ENCODE data around the gene ARL10. TPM values are rescaled to one million over a fixed set of nuclear protein-coding genes. Genes with fewer than 3 reads are reported as not detected.

Gene ARL10
- polyA plus RNA-seq, 1 of the 3 experiments (the other 2 are of a cell fraction) = 4.6 TPM

DNA sequence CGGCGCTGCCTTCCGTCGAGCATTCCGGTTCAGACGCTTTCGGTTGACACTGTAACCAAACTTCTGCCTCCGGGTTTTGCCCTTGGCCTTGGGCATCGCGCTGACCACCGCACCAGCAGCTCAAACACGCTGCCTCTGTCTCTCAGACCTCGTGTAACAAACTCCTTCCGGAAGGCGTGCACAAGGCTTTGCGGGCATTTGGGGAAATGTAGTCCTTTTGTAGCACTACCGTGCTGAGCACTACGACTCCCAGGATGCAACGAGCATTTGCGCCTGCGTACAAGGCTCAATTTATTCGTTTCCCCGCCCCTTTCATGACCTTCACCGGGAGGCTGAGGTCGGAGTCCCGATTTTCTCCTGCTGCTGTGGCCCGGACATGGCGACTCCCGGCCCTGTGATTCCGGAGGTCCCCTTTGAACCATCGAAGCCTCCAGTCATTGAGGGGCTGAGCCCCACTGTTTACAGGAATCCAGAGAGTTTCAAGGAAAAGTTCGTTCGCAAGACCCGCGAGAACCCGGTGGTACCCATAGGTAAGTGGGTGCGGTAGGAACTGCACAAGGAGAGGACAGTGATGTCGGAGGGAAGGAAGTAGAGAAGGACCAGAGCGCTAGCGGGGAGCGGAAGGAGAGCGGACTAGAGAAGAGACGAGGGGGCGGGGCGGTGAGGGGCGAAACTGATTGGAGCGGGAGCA is 23.3 kb downstream of the ARL10 start, which contains the start of the genes HIGD2A and NOP16 (continued):
- TF ChIP-seq NFIC (IDR thresholded peaks at IDR 0.05; ENCODE audit: borderline replicate concordance) = no peak
- peak; percentile 74 for TF ChIP-seq ELF1 (IDR thresholded peaks at IDR 0.05)
- peak; percentile 85 for TF ChIP-seq GABPA (IDR thresholded peaks at IDR 0.05; ENCODE audit: low read depth)
- peak; percentile 99 for TF ChIP-seq MXI1 (IDR thresholded peaks at IDR 0.05; ENCODE audit: low read depth, low read length)
- peak; percentile 85 for TF ChIP-seq TAF1 (IDR thresholded peaks at IDR 0.05; ENCODE audit: borderline replicate concordance, low read depth, low read length)
- TF ChIP-seq, protein P1, sequence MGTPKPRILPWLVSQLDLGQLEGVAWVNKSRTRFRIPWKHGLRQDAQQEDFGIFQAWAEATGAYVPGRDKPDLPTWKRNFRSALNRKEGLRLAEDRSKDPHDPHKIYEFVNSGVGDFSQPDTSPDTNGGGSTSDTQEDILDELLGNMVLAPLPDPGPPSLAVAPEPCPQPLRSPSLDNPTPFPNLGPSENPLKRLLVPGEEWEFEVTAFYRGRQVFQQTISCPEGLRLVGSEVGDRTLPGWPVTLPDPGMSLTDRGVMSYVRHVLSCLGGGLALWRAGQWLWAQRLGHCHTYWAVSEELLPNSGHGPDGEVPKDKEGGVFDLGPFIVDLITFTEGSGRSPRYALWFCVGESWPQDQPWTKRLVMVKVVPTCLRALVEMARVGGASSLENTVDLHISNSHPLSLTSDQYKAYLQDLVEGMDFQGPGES (IDR thresholded peaks at IDR 0.05; ENCODE audit: low read depth, low read length) = peak; percentile 40; the same call in 1 of the 2 replicates
- no peak for TF ChIP-seq EZH2phosphoT487 (IDR thresholded peaks at IDR 0.05; ENCODE audit: borderline replicate concordance, low read depth)
- TF ChIP-seq CHD2 (IDR thresholded peaks at IDR 0.05; ENCODE audit: low read length, partially characterized antibody) = peak; percentile 98
- TF ChIP-seq RCOR1 (IDR thresholded peaks at IDR 0.05; ENCODE audit: low read length) = no peak
- TF ChIP-seq, protein P2, sequence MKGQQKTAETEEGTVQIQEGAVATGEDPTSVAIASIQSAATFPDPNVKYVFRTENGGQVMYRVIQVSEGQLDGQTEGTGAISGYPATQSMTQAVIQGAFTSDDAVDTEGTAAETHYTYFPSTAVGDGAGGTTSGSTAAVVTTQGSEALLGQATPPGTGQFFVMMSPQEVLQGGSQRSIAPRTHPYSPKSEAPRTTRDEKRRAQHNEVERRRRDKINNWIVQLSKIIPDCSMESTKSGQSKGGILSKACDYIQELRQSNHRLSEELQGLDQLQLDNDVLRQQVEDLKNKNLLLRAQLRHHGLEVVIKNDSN (IDR thresholded peaks at IDR 0.05; ENCODE audit: borderline replicate concordance, low read depth) = peak; percentile 47; the same call in 1 of the 2 replicates
- TF ChIP-seq FOSL2 (IDR thresholded peaks at IDR 0.05; ENCODE audit: borderline replicate concordance, low read depth) = no peak
- TF ChIP-seq REST (IDR thresholded peaks at IDR 0.05; ENCODE audit: low read depth, low read length) = 0 out of 2 replicates have a peak, but pooled peaks have one; percentile 23
- no peak for TF ChIP-seq EP300 (IDR thresholded peaks at IDR 0.05; ENCODE audit: borderline replicate concordance in 1 of 2, low read depth in 1 of 2, low read length in 1 of 2)
- peak; percentile 79 for TF ChIP-seq POLR2AphosphoS5 (IDR thresholded peaks at IDR 0.05; ENCODE audit: low read depth, low read length)
- TF ChIP-seq FOXM1 (IDR thresholded peaks at IDR 0.05; ENCODE audit: low read depth) = no peak
- TF ChIP-seq CTCF (IDR thresholded peaks at IDR 0.05) = no peak
- no peak for TF ChIP-seq MEF2A (IDR thresholded peaks at IDR 0.05; ENCODE audit: borderline replicate concordance, low read depth)
- TF ChIP-seq SIN3A (IDR thresholded peaks at IDR 0.05; ENCODE audit: borderline replicate concordance, low read depth, low read length) = peak; percentile 92
- TF ChIP-seq NRF1 (IDR thresholded peaks at IDR 0.05; ENCODE audit: low read depth, low read length) = peak; percentile 57; the same call in 1 of the 2 replicates
- no peak for TF ChIP-seq RAD21 (IDR thresholded peaks at IDR 0.05; ENCODE audit: low read length)

Data from SK-N-SH (cell line).